Measurements from ENCODE around the gene DOCK3. TPM values are rescaled to one million over a fixed set of nuclear protein-coding genes. Genes with fewer than 3 reads are reported as not detected.
"Not testable (repeated sequence)": the region's sequence is repeated elsewhere in the genome, so short reads cannot be mapped to it uniquely, and the experiment has no call there.

Gene DOCK3
- total RNA-seq, 1 experiment from 2014 or later: 0.46 TPM

GRCh38 chr3:50650018-50650417 lies 24.7 kb upstream of the DOCK3 start:
- DNase-seq (ENCODE audit: low read depth): no peak

GRCh38 chr3:50651445-50651844 lies 23.3 kb upstream of the DOCK3 start:
- DNase-seq (ENCODE audit: low read depth): no peak

GRCh38 chr3:50651920-50652529 lies 22.7 kb upstream of the DOCK3 start:
- no peak for DNase-seq (ENCODE audit: low read depth)

GRCh38 chr3:50652709-50653108 lies 22.0 kb upstream of the DOCK3 start:
- peak; percentile 38 for DNase-seq (ENCODE audit: low read depth)

- DNase-seq (ENCODE audit: low read depth): no peak
Observed at GRCh38 chr3:50653937-50654595, 20.7 kb upstream of the DOCK3 start.

- peak; percentile 55 for DNase-seq (ENCODE audit: low read depth)
Observed at GRCh38 chr3:50655009-50655830, 19.5 kb upstream of the DOCK3 start.

GRCh38 chr3:50656417-50657195 lies 18.1 kb upstream of the DOCK3 start:
- no peak for DNase-seq (ENCODE audit: low read depth)

- DNase-seq (ENCODE audit: low read depth): no peak
Observed at GRCh38 chr3:50657407-50657806, 17.3 kb upstream of the DOCK3 start.

GRCh38 chr3:50657816-50658215 lies 16.9 kb upstream of the DOCK3 start:
- DNase-seq (ENCODE audit: low read depth): no peak

- peak; percentile 19 for DNase-seq (ENCODE audit: low read depth)
Observed at GRCh38 chr3:50658416-50658815, 16.3 kb upstream of the DOCK3 start.

GRCh38 chr3:50658831-50659230 lies 15.9 kb upstream of the DOCK3 start:
- DNase-seq (ENCODE audit: low read depth): no peak

- DNase-seq (ENCODE audit: low read depth): no peak
Observed at GRCh38 chr3:50660386-50660785, 14.3 kb upstream of the DOCK3 start.

GRCh38 chr3:50661321-50661837 lies 13.3 kb upstream of the DOCK3 start:
- DNase-seq (ENCODE audit: low read depth): no peak

- DNase-seq (ENCODE audit: low read depth): no peak
Observed at GRCh38 chr3:50662408-50662807, 12.3 kb upstream of the DOCK3 start.

GRCh38 chr3:50665081-50665840 lies 9.5 kb upstream of the DOCK3 start:
- DNase-seq (ENCODE audit: low read depth): no peak

GRCh38 chr3:50665841-50666115 lies 8.9 kb upstream of the DOCK3 start:
- DNase-seq (ENCODE audit: low read depth): not testable (repeated sequence)

- DNase-seq (ENCODE audit: low read depth): no peak
Observed at GRCh38 chr3:50666837-50667236, 7.9 kb upstream of the DOCK3 start.

GRCh38 chr3:50671331-50671730 lies 3.4 kb upstream of the DOCK3 start:
- DNase-seq (ENCODE audit: low read depth): peak; percentile 94

GRCh38 chr3:50672656-50673055 lies 2.1 kb upstream of the DOCK3 start:
- DNase-seq (ENCODE audit: low read depth): no peak

GRCh38 chr3:50673931-50674330 lies 796 bp upstream of the DOCK3 start:
- no peak for DNase-seq (ENCODE audit: low read depth)

Data from LHCN-M2 (cell line).